GM12801 (cell line): Measurements from ENCODE around the gene KTN1.

Source experiments
- CTCF ChIP-seq: IDR thresholded peaks from one replicate; pipeline ENCODE4 v1.5.1; 2011; ENCODE audit warnings: control low read depth; ENCODE audit not compliant: insufficient read length; ENCODE audit errors: extremely low read depth

The KTN1 gene

GRCh38 chr14:55578511-55578910 lies 1.5 kb upstream of the KTN1 start:
- TF ChIP-seq CTCF: no peak

GRCh38 chr14:55580470-55581341 lies 699 bp downstream of the KTN1 start:
- TF ChIP-seq CTCF: no peak

GRCh38 chr14:55581342-55581771 lies 1.4 kb downstream of the KTN1 start:
- TF ChIP-seq CTCF: no peak

GRCh38 chr14:55582746-55583145 lies 2.7 kb downstream of the KTN1 start:
- no peak for TF ChIP-seq CTCF

GRCh38 chr14:55583942-55584468 lies 4.0 kb downstream of the KTN1 start:
- TF ChIP-seq CTCF: no peak

- TF ChIP-seq CTCF: no peak
Measured at GRCh38 chr14:55585854-55586253, 5.8 kb downstream of the KTN1 start.

- no peak for TF ChIP-seq CTCF
Measured at GRCh38 chr14:55586411-55586810, 6.4 kb downstream of the KTN1 start.
